Gastrocnemius medialis (tissue), 4 donors: Measurements from ENCODE around the gene BRPF1.

Experiments used
- CTCF ChIP-seq, 5 experiments: fragments of 450-650 bp in 3 of 5; fragments of 200-600 bp in 2 of 5; sonication (generic) in 2 of 5; IDR thresholded peaks in 4 of 5; conservative IDR thresholded peaks in 1 of 5; 1 replicate in 4 of 5; 2 replicates in 1 of 5; pipeline ENCODE4 v1.5.1; 2016 to 2019; ENCODE audit warnings: antibody characterized with exemption in 5 of 5, mild to moderate bottlenecking in 3 of 5, moderate library complexity in 3 of 5
- POLR2A ChIP-seq, 2 donors: fragments of 450-650 bp; IDR thresholded peaks; one replicate each; pipeline ENCODE4 v1.6.1; 2017; ENCODE audit warnings: antibody characterized with exemption in 2 of 2, mild to moderate bottlenecking in 2 of 2, moderate library complexity in 2 of 2

- TF ChIP-seq POLR2A (IDR thresholded peaks at IDR 0.05) (no peak), CTCF (IDR thresholded peaks at IDR 0.05 in 4 of 5, conservative IDR thresholded peaks at IDR 0.05 in 1 of 5) (no peak)
These were observed 33.2 kb upstream of the BRPF1 start for GRCh38 chr3:9698293-9698692.
